Loucy (cell line): ENCODE results near the gene HECTD1.

Experiments
- CTCF ChIP-seq: fragments of 200-600 bp; sonication (generic); conservative IDR thresholded peaks from 2 replicates; pipeline ENCODE4 v1.5.1; 2014; ENCODE audit warnings: mild to moderate bottlenecking, antibody characterized with exemption, low read length
- EZH2phosphoT487 ChIP-seq: fragments of 200-600 bp; IDR thresholded peaks from 2 replicates; pipeline ENCODE4 v1.6.1; 2018; ENCODE audit warnings: antibody characterized with exemption, mild to moderate bottlenecking, moderate library complexity, borderline replicate concordance

DNA sequence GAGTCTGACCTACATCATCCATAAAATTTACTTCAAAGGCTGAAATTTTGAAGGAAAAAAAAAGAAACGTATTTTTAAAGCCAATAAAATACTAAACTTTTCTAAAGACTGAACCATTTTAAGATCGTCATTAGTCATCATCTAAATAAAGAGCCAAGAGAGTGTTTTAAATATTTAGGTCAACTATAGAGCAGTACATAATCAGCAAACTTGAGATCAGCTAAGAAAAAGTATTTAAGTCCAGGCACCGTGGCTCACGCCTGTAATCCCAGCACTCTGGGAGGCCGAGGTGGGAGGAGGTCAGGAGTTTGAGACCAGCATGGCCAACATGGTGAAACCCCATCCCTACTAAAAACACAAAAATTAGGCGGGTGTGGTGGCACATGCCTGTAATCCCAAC lies 35.5 kb downstream of the HECTD1 start:
- TF ChIP-seq CTCF: no peak
- TF ChIP-seq EZH2phosphoT487: no peak
